HG02588 (cell line): ENCODE results near the gene TARBP2.
"Not testable (repeated sequence)": the region's sequence is repeated elsewhere in the genome, so short reads cannot be mapped to it uniquely, and the experiment has no call there.

Experiments
- ATAC-seq: cut with Tn5 transposase; IDR thresholded peaks from one replicate; pipeline ENCODE4 v1.9.1; 2021; ENCODE audit warnings: mild to moderate bottlenecking, moderate library complexity; ENCODE audit not compliant: unreplicated experiment

Gene TARBP2

GRCh38 chr12:53474077-53474476 is 27.0 kb upstream of the TARBP2 start:
- no peak for ATAC-seq

- ATAC-seq, result no peak
These were observed 26.3 kb upstream of the TARBP2 start for GRCh38 chr12:53474819-53475218.

- ATAC-seq, result no peak
These were observed 24.3 kb upstream of the TARBP2 start for GRCh38 chr12:53476769-53477209.

GRCh38 chr12:53478865-53479264 is 22.2 kb upstream of the TARBP2 start:
- no peak for ATAC-seq

- no peak for ATAC-seq
These were observed 21.8 kb upstream of the TARBP2 start for GRCh38 chr12:53479331-53479730.

GRCh38 chr12:53480491-53481442 is 20.3 kb upstream of the TARBP2 start:
- ATAC-seq, result no peak

GRCh38 chr12:53481458-53481857 is 19.6 kb upstream of the TARBP2 start:
- ATAC-seq, result not testable (repeated sequence)

- ATAC-seq, result no peak
These were observed 19.0 kb upstream of the TARBP2 start for GRCh38 chr12:53481939-53482586.

- no peak for ATAC-seq
These were observed 18.4 kb upstream of the TARBP2 start for GRCh38 chr12:53482626-53483168.

- ATAC-seq, result no peak
These were observed 17.7 kb upstream of the TARBP2 start for GRCh38 chr12:53483225-53483978.

- ATAC-seq, result no peak
These were observed 17.1 kb upstream of the TARBP2 start for GRCh38 chr12:53483979-53484377.

- ATAC-seq, result no peak
These were observed 16.2 kb upstream of the TARBP2 start for GRCh38 chr12:53484686-53485575.

GRCh38 chr12:53485955-53486735 is 14.9 kb upstream of the TARBP2 start:
- ATAC-seq, result no peak

- ATAC-seq, result no peak
These were observed 14.2 kb upstream of the TARBP2 start for GRCh38 chr12:53486736-53487487.

GRCh38 chr12:53489242-53489864 is 11.7 kb upstream of the TARBP2 start:
- no peak for ATAC-seq

- ATAC-seq, result no peak
These were observed 8.9 kb upstream of the TARBP2 start for GRCh38 chr12:53492188-53492587.

GRCh38 chr12:53492830-53493609 is 8.1 kb upstream of the TARBP2 start:
- ATAC-seq, result peak; percentile 95
